Amniotic stem cell (primary cell): ENCODE measurements around the gene CHEK2.
A peak's percentile ranks its signal among the peaks of the same experiment; 100 is the strongest.
"Not testable (repeated sequence)": the region's sequence is repeated elsewhere in the genome, so short reads cannot be mapped to it uniquely, and the experiment has no call there.

Experiments used
- DNase-seq: peaks from one replicate; lab custom pipeline; 2025; lab: John Stamatoyannopoulos, UW

Gene CHEK2

DNA sequence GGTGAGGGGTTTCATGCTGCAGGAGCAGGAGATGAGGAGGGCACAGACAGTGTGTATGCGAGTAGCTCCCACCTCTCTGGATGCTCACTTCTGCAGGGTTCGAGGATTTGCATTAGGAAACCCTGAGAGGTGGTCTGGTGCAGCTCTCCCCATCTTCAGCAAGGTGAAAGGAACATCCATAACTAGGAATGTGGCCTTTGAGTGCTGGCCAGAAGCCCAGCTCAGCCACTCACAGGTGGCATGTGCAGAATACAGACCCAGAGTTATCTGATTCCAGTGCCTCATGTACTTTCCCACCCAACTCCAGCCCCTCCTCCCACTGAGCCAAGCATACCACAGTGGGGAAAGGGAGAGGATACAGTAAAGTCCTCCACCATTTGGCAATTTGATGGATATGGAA lies 51.8 kb downstream of the CHEK2 start:
- DNase-seq, result not testable (repeated sequence)

DNA sequence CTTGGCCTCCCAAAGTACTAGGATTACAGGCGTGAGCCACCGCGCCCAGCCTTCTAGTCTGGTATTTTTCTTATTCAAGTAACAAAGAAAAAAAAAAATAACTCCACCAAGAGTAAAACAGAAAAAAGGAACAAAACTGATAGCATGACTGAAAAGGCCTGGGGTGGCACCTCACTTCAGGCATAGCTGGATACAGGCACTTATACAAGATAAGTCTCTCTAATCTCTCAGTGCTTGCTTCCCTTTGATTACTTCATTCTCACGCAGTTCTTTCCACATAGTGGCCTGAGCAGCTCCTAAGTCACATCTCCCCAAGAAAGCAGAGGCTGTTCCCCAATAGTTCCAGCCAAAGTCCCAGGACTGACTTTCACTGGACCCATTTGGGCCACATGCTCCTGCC lies 58.7 kb downstream of the CHEK2 start:
- not testable (repeated sequence) for DNase-seq

DNA sequence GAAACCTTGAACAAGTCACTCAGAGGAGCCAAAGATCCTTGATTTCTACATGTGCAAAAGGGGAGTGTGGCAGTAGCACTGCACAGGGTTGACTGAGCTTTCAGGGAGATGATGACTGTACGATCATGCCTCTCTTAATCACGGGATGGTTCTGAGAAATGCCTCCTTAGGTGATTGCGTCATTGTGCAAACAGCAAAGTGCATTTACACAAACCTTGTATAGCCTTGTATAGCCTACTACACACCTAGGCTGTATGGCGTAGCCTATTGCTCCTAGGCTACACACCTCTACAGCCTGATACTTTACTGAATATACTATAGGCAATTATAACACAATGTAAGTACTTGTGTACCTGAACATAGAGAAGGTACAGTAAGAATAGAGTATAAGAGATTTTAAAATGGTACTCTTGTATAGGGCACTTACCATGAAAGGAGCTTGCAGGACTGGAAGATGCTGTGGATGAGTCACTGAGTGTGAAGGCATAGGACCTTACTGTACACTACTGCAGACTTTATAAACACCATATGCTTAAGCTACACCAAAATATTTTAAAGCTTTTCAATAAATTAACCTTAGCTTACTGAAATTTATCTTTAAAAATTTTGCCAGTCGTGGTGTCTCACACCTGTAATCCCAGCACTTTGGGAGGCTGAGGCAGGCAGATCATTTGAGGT lies 60.7 kb downstream of the CHEK2 start:
- DNase-seq, result not testable (repeated sequence)

- peak; percentile 5 for DNase-seq
Observed at GRCh38 chr22:28679611-28680287, 61.9 kb downstream of the CHEK2 start, which contains the start of gene TTC28. TSS of gene TTC28 (minus strand) at chr22:28679840. CDS start at chr22:28679723, 117 bp downstream.

DNA sequence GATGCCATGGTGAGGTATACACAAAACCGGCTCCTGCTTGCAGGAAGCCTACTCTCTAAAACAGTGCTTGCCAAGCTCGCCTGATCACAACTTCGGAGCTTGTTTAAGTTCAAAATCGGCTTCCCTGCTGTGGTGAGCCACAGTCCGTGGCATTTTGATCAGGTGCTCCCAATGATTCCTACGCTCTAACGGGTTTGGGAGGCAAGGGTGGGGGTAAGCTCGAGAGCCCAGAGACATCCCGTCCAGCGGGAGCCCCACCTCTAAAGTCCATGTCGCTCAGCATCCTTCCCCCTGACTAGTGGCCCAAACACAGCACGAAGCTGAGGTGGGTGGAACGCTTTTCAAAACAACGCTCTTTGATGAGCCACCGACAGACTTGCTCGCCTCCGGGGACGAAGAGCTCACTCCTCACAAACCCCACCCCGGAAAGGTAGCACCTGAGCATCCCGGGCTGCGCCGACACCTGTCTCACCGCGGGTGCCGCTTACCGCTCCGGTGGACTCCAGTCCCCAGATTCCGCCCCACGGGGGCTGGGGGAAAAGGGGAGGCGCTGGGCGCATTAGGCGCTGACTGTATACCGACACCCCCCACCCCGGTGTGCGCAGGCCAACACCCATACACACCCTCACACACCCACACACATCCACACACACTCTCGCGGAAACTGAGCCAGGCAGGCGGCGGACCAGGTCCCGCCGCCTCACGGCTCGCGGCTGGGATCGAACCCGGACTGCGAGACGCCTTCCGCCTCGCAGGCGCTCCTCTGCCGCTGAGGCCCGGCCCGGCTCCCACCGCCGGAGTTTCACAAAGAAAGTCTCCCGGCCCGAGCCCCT lies 62.6 kb downstream of the CHEK2 start:
- DNase-seq, result not testable (repeated sequence)

GRCh38 chr22:28678170-28678569 lies 63.5 kb downstream of the CHEK2 start:
- DNase-seq, result not testable (repeated sequence)

GRCh38 chr22:28674121-28674563 lies 67.5 kb downstream of the CHEK2 start:
- DNase-seq, result peak; percentile 4

DNA sequence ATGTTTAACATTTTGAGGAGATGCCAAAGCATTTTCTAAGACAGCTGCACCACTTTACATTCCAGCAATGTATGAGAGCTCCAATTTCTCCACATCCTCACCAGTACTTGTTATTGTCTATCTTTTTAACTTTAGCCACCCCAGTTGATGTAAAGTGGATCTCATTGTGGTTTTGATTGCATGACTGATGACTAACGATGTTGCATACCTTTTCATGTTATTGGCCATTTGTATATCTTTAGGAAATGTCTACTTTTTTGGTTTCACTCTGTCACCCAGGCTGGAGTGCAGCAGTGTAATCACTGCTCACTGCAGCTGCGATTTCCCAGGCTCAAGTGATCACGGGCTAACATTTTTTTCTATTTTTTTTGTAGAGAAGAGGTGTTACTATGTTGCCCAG lies 70.9 kb downstream of the CHEK2 start:
- no peak for DNase-seq

DNA sequence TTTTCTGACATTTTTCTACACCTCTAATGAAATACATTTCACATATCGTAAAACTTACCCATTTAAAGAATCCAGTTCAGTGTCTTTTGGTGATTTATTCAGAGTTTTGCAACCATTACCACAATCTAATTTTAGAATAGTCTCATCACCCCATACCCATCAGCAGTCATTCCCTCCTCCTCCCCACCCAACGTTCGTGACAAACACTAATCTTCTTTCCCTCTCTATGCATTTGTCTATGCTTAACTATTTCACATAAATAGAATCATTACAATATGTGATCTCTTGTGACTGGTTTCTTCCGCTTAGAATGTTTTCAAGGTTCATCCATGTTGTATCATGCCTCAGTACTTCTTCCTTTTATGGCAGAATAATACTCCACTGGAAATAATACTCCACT lies 71.5 kb downstream of the CHEK2 start:
- no peak for DNase-seq

GRCh38 chr22:28669387-28669786 lies 72.2 kb downstream of the CHEK2 start:
- DNase-seq, result no peak

- DNase-seq, result not testable (repeated sequence)
Observed at GRCh38 chr22:28663569-28663942, 78.1 kb downstream of the CHEK2 start.

- no peak for DNase-seq
Observed at GRCh38 chr22:28658448-28658847, 83.2 kb downstream of the CHEK2 start.

- DNase-seq, result no peak
Observed at GRCh38 chr22:28656181-28656580, 85.4 kb downstream of the CHEK2 start.

GRCh38 chr22:28650463-28650862 lies 91.2 kb downstream of the CHEK2 start:
- DNase-seq, result no peak

DNA sequence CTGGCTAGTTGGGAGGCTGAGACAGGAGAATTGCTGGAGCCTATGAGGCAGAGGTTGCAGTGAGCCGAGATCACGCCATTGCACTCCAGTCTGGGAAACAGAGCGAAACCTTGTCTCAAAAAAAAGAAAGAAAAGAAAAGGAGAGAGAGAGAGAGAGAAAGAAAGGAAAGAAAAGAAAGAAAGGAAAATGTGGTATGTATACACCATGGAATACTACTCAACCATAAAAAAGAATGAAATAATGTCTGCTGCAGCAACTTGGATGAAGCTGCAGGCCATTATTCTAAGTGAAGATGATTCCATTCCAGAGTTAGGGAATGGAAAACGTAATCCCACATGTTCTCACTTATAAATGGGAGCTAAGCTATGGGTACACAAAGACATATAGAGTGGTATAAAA lies 92.8 kb downstream of the CHEK2 start:
- no peak for DNase-seq

GRCh38 chr22:28647216-28647615 lies 94.4 kb downstream of the CHEK2 start:
- DNase-seq, result no peak

- DNase-seq, result no peak
Observed at GRCh38 chr22:28639321-28639720, 102.3 kb downstream of the CHEK2 start.
